Spleen (tissue), 11 donors: ENCODE results near the gene TERT. TPM values are rescaled to one million over a fixed set of nuclear protein-coding genes. Genes with fewer than 3 reads are reported as not detected.
"Not testable (repeated sequence)": the region's sequence is repeated elsewhere in the genome, so short reads cannot be mapped to it uniquely, and the experiment has no call there.

Experiments used
- DNase-seq: peaks from one replicate; pipeline ENCODE4 v3.0.0-alpha.2; 2020
- H3K27ac ChIP-seq, 8 donors: fragments of 200-600 bp; sonication (generic) in 7 of 8; 1 replicate in 4 of 8; 2 replicates in 4 of 8; pipeline versions ENCODE4 v1.5.0 to v1.8.0; 2016 to 2021; ENCODE audit warnings: inconsistent platforms in 4 of 8, mild to moderate bottlenecking in 4 of 8, moderate library complexity in 1 of 8
- H3K27me3 ChIP-seq, 7 donors: fragments of 200-600 bp; sonication (generic) in 6 of 7; replicated peaks in 1 of 7; 1 replicate in 4 of 7; 2 replicates in 3 of 7; pipeline versions ENCODE4 v1.5.0 to v1.8.0; 2016 to 2021; ENCODE audit warnings: inconsistent platforms in 3 of 7, mild to moderate bottlenecking in 1 of 7
- H3K36me3 ChIP-seq, 6 donors: fragments of 200-600 bp; sonication (generic) in 5 of 6; 1 replicate in 4 of 6; 2 replicates in 2 of 6; pipeline versions ENCODE4 v1.5.0 to v1.8.0; 2016 to 2021; ENCODE audit warnings: inconsistent platforms in 2 of 6
- H3K4me1 ChIP-seq, 6 donors: fragments of 200-600 bp; sonication (generic) in 5 of 6; 1 replicate in 3 of 6; 2 replicates in 3 of 6; pipeline versions ENCODE4 v1.5.0 to v1.8.0; 2016 to 2021; ENCODE audit warnings: inconsistent platforms in 3 of 6
- H3K4me3 ChIP-seq, 8 donors: fragments of 200-600 bp; sonication (generic) in 7 of 8; 1 replicate in 4 of 8; 2 replicates in 4 of 8; pipeline versions ENCODE4 v1.5.0 to v1.8.0; 2016 to 2021; ENCODE audit warnings: inconsistent platforms in 4 of 8, mild to moderate bottlenecking in 4 of 8, moderate library complexity in 2 of 8
- H3K9me3 ChIP-seq, 8 donors: fragments of 200-600 bp; sonication (generic) in 7 of 8; 1 replicate in 4 of 8; 2 replicates in 4 of 8; pipeline versions ENCODE4 v1.5.0 to v1.8.0; 2016 to 2021; ENCODE audit warnings: inconsistent platforms in 4 of 8
- CTCF ChIP-seq, 11 experiments: fragments of 200-600 bp in 7 of 11; fragments of 450-650 bp in 4 of 11; sonication (generic) in 4 of 11; IDR thresholded peaks in 8 of 11; conservative IDR thresholded peaks in 3 of 11; 1 replicate in 7 of 11; 2 replicates in 4 of 11; pipeline versions ENCODE4 v1.4.0 to v1.8.0; 2016 to 2021; ENCODE audit warnings: antibody characterized with exemption in 11 of 11, inconsistent platforms in 4 of 11, mild to moderate bottlenecking in 1 of 11
- POLR2A ChIP-seq, 3 donors: fragments of 450-650 bp; IDR thresholded peaks; one replicate each; pipeline ENCODE4 v1.5.1; 2017; ENCODE audit warnings: antibody characterized with exemption in 3 of 3, mild to moderate bottlenecking in 1 of 3
- POLR2AphosphoS5 ChIP-seq, 3 donors: sonication (generic); formaldehyde crosslinking; IDR thresholded peaks; one replicate each; pipeline ENCODE4 v1.5.1; 2017; ENCODE audit warnings: antibody characterized with exemption in 3 of 3
- WGBS, 5 donors: extraction: QIAGEN DNeasy Blood & Tissue Kit in 3 of 5; methylation state at CpG; one replicate each; pipeline versions ENCODE4 v1.1.5 to v1.1.7; 2013 to 2018; 5-methylcytosine and 5-hydroxymethylcytosine counted together
- intact Hi-C: fragments of 100-400 bp; cut with DNase I; formaldehyde crosslinking; loops from one replicate; pipeline ENCODE4 v1.15.0; 2023; ENCODE audit warnings: low total_unique reads
- polyA plus RNA-seq, 3 donors: library from polyadenylated mRNA; stranded (reverse); fragments of 200-250 nt; gene quantifications; one replicate each; pipeline ENCODE4 v1.2.1, GENCODE V29; 2013
- total RNA-seq, 7 donors: library from RNA; depleted of rRNA in 3 of 7; stranded (reverse); fragments of >200 nt in 3 of 7; fragmentation: NEBNext Ultra II Directional in 4 of 7; extraction: Animal tissue kit (Norgen Biotek cat#: 25700) in 4 of 7; gene quantifications; one replicate each; pipeline versions ENCODE4 v1.1.0 to v1.2.1, GENCODE V29; 2016 to 2021
- donor health status: healthy with polysubstance abuse.
- donor health status: DM: no; HTN: no; CAD: no; lungs with moderate emphysema.
- donor health status: DM: no; HTN: no; CAD: no.
- donor health status: Bipolar disorder and iron deficiency.
- donor health status: healthy.
- donor health status: DM: no; HTN: no; CAD: no.
- donor health status: DM: yes; HTN: yes; CAD: no.

Gene TERT
- total and polyA plus RNA-seq, 10 donors: 0.09 to 5.3 (median 0.40) TPM; not detected in 2

GRCh38 chr5:1288439-1289335 is 6.2 kb downstream of the TERT start:
- intact Hi-C loops: no loop called here
- no peak overlapping the region for H3K27ac ChIP-seq
- H3K4me1 ChIP-seq: peaks cover 0 to 4% (median under 1%) of the 10 kb centered on the region in 6 donors
- H3K36me3 ChIP-seq: no peaks in the 10 kb centered on the region
- no peak for TF ChIP-seq CTCF (IDR thresholded peaks at IDR 0.05 in 8 of 11, conservative IDR thresholded peaks at IDR 0.05 in 3 of 11)
- TF ChIP-seq POLR2A (IDR thresholded peaks at IDR 0.05): no peak
- TF ChIP-seq POLR2AphosphoS5 (IDR thresholded peaks at IDR 0.05): no peak
- 90 to 98% (median 95%) methylated on average over 22 to 37 of the region's 37 CpGs for WGBS, 5 donors
- peaks cover 0 to 37% (median 14%) of the 10 kb centered on the region in 7 donors for H3K27me3 ChIP-seq
- DNase-seq: peak; percentile 71
- H3K9me3 ChIP-seq: peaks cover 0 to 13% (median 6%) of the 10 kb centered on the region in 8 donors
- no peak overlapping the region for H3K4me3 ChIP-seq

- WGBS, 5 donors: 90 to 97% (median 94%) methylated on average over 24 to 25 of the region's 25 CpGs
- H3K27ac ChIP-seq: no peak overlapping the region
- TF ChIP-seq POLR2A (IDR thresholded peaks at IDR 0.05): no peak
- TF ChIP-seq CTCF (IDR thresholded peaks at IDR 0.05 in 8 of 11, conservative IDR thresholded peaks at IDR 0.05 in 3 of 11): no peak
- no peak for TF ChIP-seq POLR2AphosphoS5 (IDR thresholded peaks at IDR 0.05)
- intact Hi-C loops: no loop called here
- peak; percentile 56 for DNase-seq
- no peaks in the 10 kb centered on the region for H3K36me3 ChIP-seq
- peaks cover 0 to 13% (median 6%) of the 10 kb centered on the region in 8 donors for H3K9me3 ChIP-seq
- H3K4me1 ChIP-seq: no peaks in the 10 kb centered on the region
- peaks cover 0 to 9% (median 0%) of the 10 kb centered on the region in 7 donors for H3K27me3 ChIP-seq
- H3K4me3 ChIP-seq: no peak overlapping the region
These were observed 9.0 kb downstream of the TERT start for GRCh38 chr5:1285883-1286291.

DNA sequence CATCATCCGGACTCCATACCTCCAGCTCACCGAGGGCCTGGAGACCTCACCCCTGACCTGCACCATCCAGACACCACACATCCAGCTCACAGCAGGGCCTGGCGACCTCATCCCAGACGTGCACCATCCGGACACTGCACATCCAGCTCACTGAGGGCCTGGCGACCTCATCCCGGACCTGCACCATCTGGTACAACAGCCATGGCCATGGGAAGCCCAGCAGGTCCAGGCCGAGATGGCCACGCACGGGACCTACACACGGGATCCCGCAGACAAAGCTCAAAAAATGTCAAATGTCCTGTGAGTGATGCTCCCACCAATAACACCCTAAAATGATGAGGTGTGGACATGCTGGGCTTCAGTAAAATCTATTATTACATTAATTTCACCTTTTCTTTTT is 9.7 kb downstream of the TERT start:
- H3K27ac ChIP-seq: no peak overlapping the region
- DNase-seq: peak; percentile 51
- TF ChIP-seq POLR2AphosphoS5 (IDR thresholded peaks at IDR 0.05): no peak
- TF ChIP-seq CTCF (IDR thresholded peaks at IDR 0.05 in 8 of 11, conservative IDR thresholded peaks at IDR 0.05 in 3 of 11): no peak
- no peak for TF ChIP-seq POLR2A (IDR thresholded peaks at IDR 0.05)
- H3K4me1 ChIP-seq: no peaks in the 10 kb centered on the region
- no peaks in the 10 kb centered on the region for H3K36me3 ChIP-seq
- H3K9me3 ChIP-seq: peaks cover 0 to 13% (median 6%) of the 10 kb centered on the region in 8 donors
- peaks cover 0 to 6% (median 0%) of the 10 kb centered on the region in 7 donors for H3K27me3 ChIP-seq
- WGBS, 5 donors: 91 to 96% (median 94%) methylated on average over 10 to 12 of the region's 12 CpGs
- no peak overlapping the region for H3K4me3 ChIP-seq
- intact Hi-C loops: no loop called here

DNA sequence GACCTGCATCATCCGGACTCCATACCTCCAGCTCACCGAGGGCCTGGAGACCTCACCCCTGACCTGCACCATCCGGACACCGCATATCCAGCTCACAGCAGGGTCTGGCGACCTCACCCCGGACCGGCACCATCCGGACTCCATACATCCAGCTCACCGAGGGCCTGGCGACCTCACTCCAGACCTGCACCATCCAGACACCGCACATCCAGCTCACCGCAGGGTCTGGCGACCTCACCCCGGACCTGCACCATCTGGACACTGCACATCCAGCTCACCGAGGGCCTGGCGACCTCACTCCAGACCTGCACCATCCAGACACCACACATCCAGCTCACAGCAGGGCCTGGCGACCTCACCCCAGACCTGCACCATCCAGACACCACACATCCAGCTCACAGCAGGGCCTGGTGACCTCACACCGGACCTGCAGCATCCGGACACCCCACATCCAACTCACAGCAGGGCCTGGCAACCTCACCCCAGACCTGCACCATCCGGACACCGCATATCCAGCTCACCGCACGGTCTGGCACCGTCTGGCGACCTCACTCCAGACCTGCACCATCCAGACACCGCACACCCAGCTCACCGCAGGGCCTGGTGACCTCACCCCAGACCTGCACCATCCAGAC is 10.4 kb downstream of the TERT start:
- H3K36me3 ChIP-seq, H3K4me1 ChIP-seq, H3K4me3 ChIP-seq, H3K27me3 ChIP-seq, intact Hi-C loops, H3K27ac ChIP-seq: not testable (repeated sequence)
- peaks cover 0 to 13% (median 6%) of the 10 kb centered on the region in 8 donors for H3K9me3 ChIP-seq
- DNase-seq: peak; percentile 27
- whole genome bisulfite sequencing, 5 donors: 85 to 93% (median 88%) methylated on average over 9 to 27 of the region's 27 CpGs

DNA sequence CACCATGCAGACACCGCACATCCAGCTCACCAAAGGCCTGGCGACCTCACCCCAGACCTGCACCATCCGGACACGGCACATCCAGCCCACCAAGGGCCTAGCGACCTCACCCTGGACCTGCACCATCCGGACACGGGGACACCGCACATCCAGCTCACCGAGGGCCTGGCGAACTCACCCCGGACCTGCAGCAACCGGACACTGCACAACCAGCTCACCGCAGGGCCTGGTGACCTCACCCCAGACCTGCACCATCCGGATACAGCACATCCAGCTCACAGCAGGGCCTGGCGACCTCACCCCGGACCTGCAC is 11.2 kb downstream of the TERT start:
- WGBS, 5 donors: 88 to 93% (median 92%) methylated on average over 9 to 16 of the region's 16 CpGs
- H3K4me1 ChIP-seq, H3K27ac ChIP-seq, H3K27me3 ChIP-seq, H3K36me3 ChIP-seq, H3K4me3 ChIP-seq, intact Hi-C loops: not testable (repeated sequence)
- peaks cover 0 to 17% (median 10%) of the 10 kb centered on the region in 8 donors for H3K9me3 ChIP-seq
- peak; percentile 36 for DNase-seq

GRCh38 chr5:1282993-1283728 is 11.7 kb downstream of the TERT start:
- H3K4me3 ChIP-seq, H3K4me1 ChIP-seq, H3K27me3 ChIP-seq, H3K27ac ChIP-seq, H3K36me3 ChIP-seq, intact Hi-C loops: not testable (repeated sequence)
- 90 to 94% (median 92%) methylated on average over 32 to 40 of the region's 40 CpGs for WGBS, 5 donors
- peaks cover 0 to 16% (median 6%) of the 10 kb centered on the region in 8 donors for H3K9me3 ChIP-seq
- DNase-seq: peak; percentile 35
